GM10266 (cell line): ENCODE data around the gene CREB5.

ENCODE experiments used
- DNase-seq: peaks from one replicate; pipeline ENCODE4 v3.0.0; 2012; ENCODE audit errors: extremely low spot score
- TF ChIP-seq, protein P1 (sequence below): IDR thresholded peaks from 2 replicates; pipeline ENCODE4 v1.5.1; 2012; ENCODE audit warnings: mild to moderate bottlenecking, low read depth; ENCODE audit not compliant: control insufficient read depth, insufficient read depth; ENCODE audit errors: missing control alignments

Gene CREB5

DNA sequence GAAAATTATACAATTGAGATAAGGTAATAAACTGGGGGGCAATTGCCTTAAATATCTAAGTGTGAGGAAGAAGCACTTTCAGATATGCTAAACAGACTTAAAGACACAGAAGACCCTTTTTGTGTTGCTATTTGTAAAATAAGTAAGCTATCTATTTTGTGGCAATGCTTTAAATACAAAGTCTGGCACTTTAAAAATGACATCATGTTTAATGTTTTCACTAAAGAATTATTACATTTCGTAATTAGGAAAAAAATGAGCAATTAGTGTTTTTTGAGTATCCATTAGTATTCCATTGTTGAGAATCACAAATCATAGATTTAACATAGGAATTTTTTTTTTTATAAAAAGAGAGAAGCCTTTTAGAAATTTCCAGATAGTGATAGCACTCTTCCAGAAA, 2.1 kb downstream of the CREB5 start:
- TF ChIP-seq, protein P1, sequence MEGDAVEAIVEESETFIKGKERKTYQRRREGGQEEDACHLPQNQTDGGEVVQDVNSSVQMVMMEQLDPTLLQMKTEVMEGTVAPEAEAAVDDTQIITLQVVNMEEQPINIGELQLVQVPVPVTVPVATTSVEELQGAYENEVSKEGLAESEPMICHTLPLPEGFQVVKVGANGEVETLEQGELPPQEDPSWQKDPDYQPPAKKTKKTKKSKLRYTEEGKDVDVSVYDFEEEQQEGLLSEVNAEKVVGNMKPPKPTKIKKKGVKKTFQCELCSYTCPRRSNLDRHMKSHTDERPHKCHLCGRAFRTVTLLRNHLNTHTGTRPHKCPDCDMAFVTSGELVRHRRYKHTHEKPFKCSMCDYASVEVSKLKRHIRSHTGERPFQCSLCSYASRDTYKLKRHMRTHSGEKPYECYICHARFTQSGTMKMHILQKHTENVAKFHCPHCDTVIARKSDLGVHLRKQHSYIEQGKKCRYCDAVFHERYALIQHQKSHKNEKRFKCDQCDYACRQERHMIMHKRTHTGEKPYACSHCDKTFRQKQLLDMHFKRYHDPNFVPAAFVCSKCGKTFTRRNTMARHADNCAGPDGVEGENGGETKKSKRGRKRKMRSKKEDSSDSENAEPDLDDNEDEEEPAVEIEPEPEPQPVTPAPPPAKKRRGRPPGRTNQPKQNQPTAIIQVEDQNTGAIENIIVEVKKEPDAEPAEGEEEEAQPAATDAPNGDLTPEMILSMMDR: no peak
- no peak for DNase-seq

DNA sequence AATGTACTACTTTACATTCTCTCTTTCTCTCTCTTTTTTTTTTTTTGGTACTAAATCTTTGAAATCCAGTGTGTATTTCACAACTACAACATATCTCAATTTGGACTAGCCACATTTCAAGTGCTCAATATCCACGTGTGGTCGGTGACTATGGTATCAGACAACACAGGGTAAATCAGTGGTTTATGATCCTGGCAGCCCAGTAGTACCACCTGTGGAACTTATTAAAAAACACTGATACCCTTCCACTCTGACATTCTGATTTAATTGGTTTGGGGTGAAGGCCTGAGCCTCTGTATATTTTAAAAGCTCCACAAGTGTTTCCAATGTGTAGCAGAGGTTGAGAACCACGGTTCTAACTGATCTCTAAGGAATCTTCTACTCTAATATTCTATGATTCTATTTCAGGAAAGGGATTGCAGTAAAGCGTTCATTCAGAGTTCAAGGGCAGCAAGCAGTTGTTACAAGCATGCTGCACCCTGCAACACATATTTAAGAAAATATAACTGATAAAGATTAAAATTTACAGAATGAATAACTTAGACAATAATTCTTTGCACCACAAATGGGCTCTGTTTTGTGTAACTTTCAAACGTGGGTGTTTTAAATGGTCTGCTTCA, 5.1 kb downstream of the CREB5 start:
- DNase-seq: no peak
- TF ChIP-seq, protein P1: no peak

DNA sequence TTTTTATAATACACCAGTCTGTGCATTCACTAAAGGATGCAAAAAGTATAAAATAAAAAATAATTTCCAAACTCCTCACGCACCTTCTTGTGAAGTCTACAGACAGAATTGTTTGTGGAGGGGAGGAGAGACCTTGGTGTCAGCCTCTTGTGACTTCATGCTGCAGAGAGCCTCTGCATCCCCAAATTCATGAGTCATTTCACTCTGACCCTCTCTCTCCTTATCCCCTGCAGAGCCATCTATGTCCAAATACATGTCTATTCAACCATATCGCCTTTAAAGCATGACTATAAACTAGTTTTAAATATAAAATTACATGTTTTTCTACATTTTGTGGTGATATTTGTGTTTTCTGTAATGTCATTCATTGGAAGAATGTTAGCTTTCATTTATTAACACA, 6.0 kb downstream of the CREB5 start:
- TF ChIP-seq, protein P1: no peak
- DNase-seq: no peak

DNA sequence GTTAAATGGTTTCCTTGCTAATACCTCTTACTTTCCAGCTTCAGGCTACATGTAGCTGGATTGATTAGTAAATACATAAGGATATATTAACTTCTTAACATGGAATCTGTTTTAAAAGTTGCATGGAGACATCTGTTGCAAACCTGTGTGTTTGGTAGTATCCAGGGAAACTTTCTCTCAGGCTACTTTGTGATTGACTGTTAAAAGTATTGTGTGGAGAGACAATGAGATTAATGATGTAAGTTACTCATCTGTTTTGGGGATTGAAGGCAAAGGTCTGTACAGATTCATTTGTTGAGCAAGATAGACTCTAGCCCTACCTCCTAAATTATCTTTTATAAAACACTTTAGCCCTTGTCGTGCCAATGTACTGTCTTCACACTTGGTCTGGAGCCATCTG, 6.6 kb downstream of the CREB5 start:
- TF ChIP-seq, protein P1: no peak
- no peak for DNase-seq

DNA sequence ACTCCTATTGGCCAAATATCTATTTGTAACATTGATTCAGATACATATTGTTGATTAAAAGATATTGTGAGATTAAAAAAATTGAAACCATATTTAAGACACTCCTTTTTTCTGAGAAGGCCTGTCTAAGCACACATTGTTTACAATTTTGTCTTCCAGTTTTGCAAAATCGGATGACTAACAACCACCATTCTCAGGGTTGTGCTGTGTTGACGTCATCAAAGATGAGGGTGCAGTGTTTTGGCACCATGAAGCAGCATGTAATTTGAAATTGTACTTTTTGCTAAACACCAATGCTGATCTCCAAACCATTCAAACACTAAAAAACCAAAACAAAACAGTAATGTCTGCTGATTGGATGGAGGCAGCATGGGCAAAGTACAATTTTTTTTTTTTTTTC, 7.4 kb downstream of the CREB5 start:
- DNase-seq: no peak
- TF ChIP-seq, protein P1: no peak

DNA sequence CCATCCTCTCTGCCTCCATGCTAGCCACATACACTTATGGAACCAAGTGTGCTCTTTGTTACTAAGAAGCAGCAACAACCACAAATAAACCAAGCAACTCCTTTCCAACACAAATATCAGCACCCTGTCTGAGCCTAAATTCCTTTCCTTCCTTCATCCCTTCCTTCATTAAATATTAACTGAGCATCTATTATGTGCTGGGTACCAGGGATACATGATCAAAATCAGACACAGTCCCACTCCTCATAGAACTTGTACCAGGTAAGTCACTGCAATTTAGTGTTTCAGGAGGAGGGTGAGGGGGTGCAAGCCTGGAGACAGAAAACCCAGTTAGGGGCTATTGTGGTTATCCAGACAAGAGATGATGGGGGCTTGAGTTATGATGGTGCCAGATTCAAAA, 10.8 kb downstream of the CREB5 start:
- no peak for DNase-seq
- TF ChIP-seq, protein P1: no peak

DNA sequence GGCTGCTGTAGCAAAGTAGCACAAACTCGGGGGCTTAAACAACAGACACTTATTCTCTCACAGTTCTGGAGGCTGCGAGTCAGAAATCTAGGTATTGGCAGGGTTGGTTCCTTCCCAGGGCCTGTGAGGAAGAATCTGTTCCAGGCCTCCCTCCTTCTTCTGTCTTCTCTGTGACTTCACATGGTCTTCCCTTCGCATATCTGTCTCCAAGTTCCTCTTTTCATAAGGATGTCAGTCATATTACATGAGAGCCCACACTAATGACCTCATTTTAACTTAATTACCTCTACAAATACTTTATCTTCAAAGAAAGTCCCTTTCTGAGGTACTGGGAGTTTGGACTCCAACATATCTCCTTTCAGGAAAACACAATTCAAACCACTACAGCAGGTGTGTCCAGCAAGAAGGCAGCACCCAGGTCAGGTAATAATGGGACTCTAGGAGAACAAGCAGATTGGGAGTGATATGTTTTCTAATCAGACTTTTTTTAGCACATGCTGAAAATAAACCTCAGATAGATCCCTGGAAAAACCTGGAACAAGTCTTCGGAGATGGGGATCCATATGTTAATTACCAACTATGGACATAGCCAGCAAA, 11.7 kb downstream of the CREB5 start:
- TF ChIP-seq, protein P1: no peak
- no peak for DNase-seq
